ENCODE results near the gene EDNRA. TPM values are rescaled to one million over a fixed set of nuclear protein-coding genes. Genes with fewer than 3 reads are reported as not detected.

The EDNRA gene
- total and polyA plus RNA-seq, 4 donors: 3.7 to 99.7 (median 11.1) TPM

DNA sequence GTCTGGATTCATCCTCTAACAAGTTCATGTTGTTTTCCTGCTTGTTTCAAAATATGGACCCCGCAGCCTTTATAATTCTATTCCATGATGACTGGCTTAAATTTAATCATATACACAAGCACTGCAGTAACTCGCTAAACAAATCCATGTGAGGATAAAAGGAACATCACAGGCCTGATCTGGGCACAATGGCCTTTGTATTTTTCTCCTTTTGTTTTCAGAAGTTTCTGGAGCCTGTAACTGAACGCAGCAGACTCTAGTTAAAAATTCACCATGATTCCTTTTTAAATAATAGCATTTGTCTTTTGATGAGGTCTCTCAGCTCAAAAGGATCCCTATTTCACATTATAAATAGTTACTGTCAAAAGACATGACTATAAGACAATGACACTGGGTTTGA lies 106.1 kb downstream of the EDNRA start:
- Histone ChIP-seq H3K9ac (ENCODE audit: insufficient read depth in 1 of 2, low read length in 2 of 2) (no peak overlapping the region), H3K4me1 (ENCODE audit: control insufficient read depth in 5 of 5, insufficient read depth in 5 of 5, low read length in 5 of 5) (peaks cover 0 to 23% (median 4%) of the 10 kb centered on the region in 5 donors), H3K27ac (ENCODE audit: low read depth in 1 of 2, low read length in 1 of 2) (no peak overlapping the region), H3K4me3 (no peak overlapping the region), H3K36me3 (ENCODE audit: control insufficient read depth in 4 of 4, insufficient read depth in 4 of 4, low read length in 4 of 4) (no peaks in the 10 kb centered on the region), H3K9me3 (ENCODE audit: control insufficient read depth in 4 of 4, insufficient read depth in 3 of 4, low read length in 3 of 4) (peaks cover 0 to 4% (median 0%) of the 10 kb centered on the region in 4 donors), H3K27me3 (ENCODE audit: control insufficient read depth in 3 of 3, insufficient read depth in 3 of 3, low read length in 2 of 3) (no peaks in the 10 kb centered on the region)
- DNase-seq (no peak), ATAC-seq (ENCODE audit: insufficient read depth, low FRiP score) (no peak)
- 85 to 95% methylated on average over 3 of the region's 3 CpGs for WGBS, 2 donors
- TF ChIP-seq, protein P1, sequence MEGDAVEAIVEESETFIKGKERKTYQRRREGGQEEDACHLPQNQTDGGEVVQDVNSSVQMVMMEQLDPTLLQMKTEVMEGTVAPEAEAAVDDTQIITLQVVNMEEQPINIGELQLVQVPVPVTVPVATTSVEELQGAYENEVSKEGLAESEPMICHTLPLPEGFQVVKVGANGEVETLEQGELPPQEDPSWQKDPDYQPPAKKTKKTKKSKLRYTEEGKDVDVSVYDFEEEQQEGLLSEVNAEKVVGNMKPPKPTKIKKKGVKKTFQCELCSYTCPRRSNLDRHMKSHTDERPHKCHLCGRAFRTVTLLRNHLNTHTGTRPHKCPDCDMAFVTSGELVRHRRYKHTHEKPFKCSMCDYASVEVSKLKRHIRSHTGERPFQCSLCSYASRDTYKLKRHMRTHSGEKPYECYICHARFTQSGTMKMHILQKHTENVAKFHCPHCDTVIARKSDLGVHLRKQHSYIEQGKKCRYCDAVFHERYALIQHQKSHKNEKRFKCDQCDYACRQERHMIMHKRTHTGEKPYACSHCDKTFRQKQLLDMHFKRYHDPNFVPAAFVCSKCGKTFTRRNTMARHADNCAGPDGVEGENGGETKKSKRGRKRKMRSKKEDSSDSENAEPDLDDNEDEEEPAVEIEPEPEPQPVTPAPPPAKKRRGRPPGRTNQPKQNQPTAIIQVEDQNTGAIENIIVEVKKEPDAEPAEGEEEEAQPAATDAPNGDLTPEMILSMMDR (IDR thresholded peaks at IDR 0.05; ENCODE audit: control extremely low read depth, extremely low read depth): no peak

DNA sequence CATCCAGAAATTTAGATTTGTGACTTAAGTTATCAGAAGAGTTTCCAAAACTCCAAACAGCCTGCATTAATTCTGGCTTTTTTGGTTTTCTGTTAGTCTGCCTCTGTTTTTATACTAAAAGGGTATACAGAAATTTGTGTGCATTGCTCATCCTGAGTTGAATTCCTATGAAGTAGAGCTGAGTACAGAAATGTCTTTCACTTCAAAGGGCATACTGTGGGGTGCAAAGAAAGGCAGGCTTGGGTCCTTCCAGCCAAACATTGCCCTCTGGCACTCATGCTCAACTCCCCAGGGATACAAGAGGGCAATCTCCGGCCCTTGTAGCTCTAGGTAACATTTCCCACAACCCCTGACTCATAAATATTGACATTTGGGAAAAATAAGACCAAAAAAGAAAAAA lies 108.7 kb downstream of the EDNRA start:
- DNase-seq (peak in 2 of 3 donors; percentile 22 to 33), ATAC-seq (ENCODE audit: insufficient read depth, low FRiP score) (no peak)
- Histone ChIP-seq H3K36me3 (ENCODE audit: control insufficient read depth in 4 of 4, insufficient read depth in 4 of 4, low read length in 4 of 4) (no peaks in the 10 kb centered on the region), H3K9ac (ENCODE audit: insufficient read depth in 1 of 2, low read length in 2 of 2) (peak overlapping the region in 1 of 2 donors; percentile 7), H3K4me3 (no peak overlapping the region), H3K4me1 (ENCODE audit: control insufficient read depth in 5 of 5, insufficient read depth in 5 of 5, low read length in 5 of 5) (peaks cover 0 to 23% (median 4%) of the 10 kb centered on the region in 5 donors), H3K27me3 (ENCODE audit: control insufficient read depth in 3 of 3, insufficient read depth in 3 of 3, low read length in 2 of 3) (no peaks in the 10 kb centered on the region), H3K27ac (ENCODE audit: low read depth in 1 of 2, low read length in 1 of 2) (no peak overlapping the region), H3K9me3 (ENCODE audit: control insufficient read depth in 4 of 4, insufficient read depth in 3 of 4, low read length in 3 of 4) (peaks cover 0 to 1% (median 0%) of the 10 kb centered on the region in 4 donors)
- TF ChIP-seq, protein P1 (IDR thresholded peaks at IDR 0.05; ENCODE audit: control extremely low read depth, extremely low read depth): no peak
- WGBS, 2 donors: 68 to 97% methylated on average over 1 of the region's 1 CpG

DNA sequence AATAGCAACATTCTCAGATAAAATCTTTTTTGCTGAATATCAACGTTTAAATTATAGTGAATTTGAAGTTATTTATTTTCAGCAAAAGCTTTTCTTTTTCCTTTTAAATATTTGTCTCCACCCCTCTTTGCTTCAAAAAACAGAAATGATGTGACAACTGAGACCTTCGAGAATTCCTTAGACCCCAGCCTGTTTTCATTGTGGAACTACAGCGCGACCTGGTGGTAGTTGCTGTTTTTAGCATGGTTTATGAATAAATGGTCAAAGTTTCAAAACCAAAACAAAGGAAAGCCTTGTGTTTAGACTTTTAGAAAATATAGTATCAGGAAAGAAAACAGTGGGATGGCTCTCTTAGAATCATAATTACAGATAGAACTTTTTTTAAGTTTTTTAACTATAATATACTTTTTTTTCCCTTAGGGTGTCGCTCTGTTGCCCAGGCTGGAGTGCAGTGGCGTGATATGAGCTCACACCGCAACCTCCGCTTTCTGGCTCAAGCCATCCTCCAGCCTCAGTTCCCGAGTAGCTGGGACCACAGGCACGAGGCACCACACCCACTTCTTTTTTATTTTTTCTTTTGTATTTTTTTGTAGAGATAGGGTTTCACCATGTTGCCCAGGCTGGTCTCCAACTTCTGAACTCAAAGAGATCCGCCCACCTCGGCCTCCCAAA lies 109.5 kb downstream of the EDNRA start:
- no peak overlapping the region for H3K9ac ChIP-seq (ENCODE audit: insufficient read depth in 1 of 2, low read length in 2 of 2)
- peak; percentile 85 to 94 (median 94) for DNase-seq
- no peak overlapping the region for H3K27ac ChIP-seq (ENCODE audit: low read depth in 1 of 2, low read length in 1 of 2)

More for the DNA sequence above, 109.5 kb downstream of the EDNRA start:
- ATAC-seq (ENCODE audit: insufficient read depth, low FRiP score): no peak
- Histone ChIP-seq H3K27me3 (ENCODE audit: control insufficient read depth in 3 of 3, insufficient read depth in 3 of 3, low read length in 2 of 3) (no peaks in the 10 kb centered on the region), H3K9me3 (ENCODE audit: control insufficient read depth in 4 of 4, insufficient read depth in 3 of 4, low read length in 3 of 4) (no peaks in the 10 kb centered on the region), H3K4me1 (ENCODE audit: control insufficient read depth in 5 of 5, insufficient read depth in 5 of 5, low read length in 5 of 5) (peaks cover 0 to 23% (median 4%) of the 10 kb centered on the region in 5 donors), H3K4me3 (no peak overlapping the region), H3K36me3 (ENCODE audit: control insufficient read depth in 4 of 4, insufficient read depth in 4 of 4, low read length in 4 of 4) (no peaks in the 10 kb centered on the region)
- WGBS, 2 donors: 48 to 50% methylated on average over 12 of the region's 12 CpGs
- TF ChIP-seq, protein P1 (IDR thresholded peaks at IDR 0.05; ENCODE audit: control extremely low read depth, extremely low read depth): peak; percentile 37

Data from lung (tissue), 12 donors.